Measurements from ENCODE around the gene OXER1.

GRCh38 chr2:42781181-42781580, 17.2 kb upstream of the OXER1 start:
- no peak for TF ChIP-seq GATA3 (IDR thresholded peaks at IDR 0.05; ENCODE audit: low read depth, low read length)
- no peak for TF ChIP-seq GATA2 (IDR thresholded peaks at IDR 0.05; ENCODE audit: low read depth, low read length)
